Parathyroid adenoma (tissue), 2 donors: Measurements from ENCODE around the gene BMP7.
"Not testable (repeated sequence)": the region's sequence is repeated elsewhere in the genome, so short reads cannot be mapped to it uniquely, and the experiment has no call there.

Experiments used
- H2AFZ ChIP-seq: fragments of 300-600 bp; sonication (generic); one replicate; pipeline ENCODE4 v1.7.0; 2017; ENCODE audit warnings: antibody characterized with exemption, mild to moderate bottlenecking
- H3K27ac ChIP-seq: fragments of 300-600 bp; sonication (generic); one replicate; pipeline ENCODE4 v1.7.0; 2017
- H3K27me3 ChIP-seq: fragments of 300-600 bp; sonication (generic); one replicate; pipeline ENCODE4 v1.7.0; 2017; ENCODE audit warnings: low read length; ENCODE audit not compliant: control insufficient read depth, insufficient read depth
- H3K36me3 ChIP-seq: fragments of 300-600 bp; sonication (generic); one replicate; pipeline ENCODE4 v1.7.0; 2017; ENCODE audit warnings: low read length; ENCODE audit not compliant: control insufficient read depth, insufficient read depth
- H3K4me1 ChIP-seq: fragments of 300-600 bp; sonication (generic); one replicate; pipeline ENCODE4 v1.7.0; 2017; ENCODE audit warnings: control low read depth
- H3K4me2 ChIP-seq: fragments of 300-600 bp; sonication (generic); one replicate; pipeline ENCODE4 v1.7.0; 2017; ENCODE audit warnings: low read length
- H3K4me3 ChIP-seq: fragments of 300-600 bp; sonication (generic); one replicate; pipeline ENCODE4 v1.7.0; 2017; ENCODE audit warnings: low read depth, low read length
- H3K79me2 ChIP-seq: fragments of 300-600 bp; sonication (generic); one replicate; pipeline ENCODE4 v1.7.0; 2017; ENCODE audit warnings: control low read depth
- H3K9ac ChIP-seq: fragments of 300-600 bp; sonication (generic); one replicate; pipeline ENCODE4 v1.7.0; 2017; ENCODE audit warnings: mild to moderate bottlenecking
- H3K9me3 ChIP-seq: fragments of 300-600 bp; sonication (generic); one replicate; pipeline ENCODE4 v1.7.0; 2017; ENCODE audit warnings: low read length; ENCODE audit not compliant: control insufficient read depth
- TF ChIP-seq, protein P1 (sequence below): fragments of 300-600 bp; sonication (generic); IDR thresholded peaks from one replicate; pipeline ENCODE4 v1.7.0; 2017; ENCODE audit warnings: antibody characterized with exemption, mild to moderate bottlenecking
- donor health status: primary hyperparathyroidism.

BMP7 gene

GRCh38 chr20:57265336-57265996 is 975 bp downstream of the BMP7 start:
- peak overlapping the region; percentile 46 for H3K4me2 ChIP-seq
- no peaks in the 10 kb centered on the region for H3K4me1 ChIP-seq
- no peak overlapping the region for H2AFZ ChIP-seq
- H3K36me3 ChIP-seq, result no peaks in the 10 kb centered on the region
- TF ChIP-seq, protein P1, sequence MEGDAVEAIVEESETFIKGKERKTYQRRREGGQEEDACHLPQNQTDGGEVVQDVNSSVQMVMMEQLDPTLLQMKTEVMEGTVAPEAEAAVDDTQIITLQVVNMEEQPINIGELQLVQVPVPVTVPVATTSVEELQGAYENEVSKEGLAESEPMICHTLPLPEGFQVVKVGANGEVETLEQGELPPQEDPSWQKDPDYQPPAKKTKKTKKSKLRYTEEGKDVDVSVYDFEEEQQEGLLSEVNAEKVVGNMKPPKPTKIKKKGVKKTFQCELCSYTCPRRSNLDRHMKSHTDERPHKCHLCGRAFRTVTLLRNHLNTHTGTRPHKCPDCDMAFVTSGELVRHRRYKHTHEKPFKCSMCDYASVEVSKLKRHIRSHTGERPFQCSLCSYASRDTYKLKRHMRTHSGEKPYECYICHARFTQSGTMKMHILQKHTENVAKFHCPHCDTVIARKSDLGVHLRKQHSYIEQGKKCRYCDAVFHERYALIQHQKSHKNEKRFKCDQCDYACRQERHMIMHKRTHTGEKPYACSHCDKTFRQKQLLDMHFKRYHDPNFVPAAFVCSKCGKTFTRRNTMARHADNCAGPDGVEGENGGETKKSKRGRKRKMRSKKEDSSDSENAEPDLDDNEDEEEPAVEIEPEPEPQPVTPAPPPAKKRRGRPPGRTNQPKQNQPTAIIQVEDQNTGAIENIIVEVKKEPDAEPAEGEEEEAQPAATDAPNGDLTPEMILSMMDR, result no peak
- no peak overlapping the region for H3K9ac ChIP-seq
- no peak overlapping the region for H3K4me3 ChIP-seq
- no peak overlapping the region for H3K27ac ChIP-seq
- H3K27me3 ChIP-seq, result peaks cover 7% of the 10 kb centered on the region
- H3K79me2 ChIP-seq, result no peaks in the 10 kb centered on the region
- no peaks in the 10 kb centered on the region for H3K9me3 ChIP-seq

DNA sequence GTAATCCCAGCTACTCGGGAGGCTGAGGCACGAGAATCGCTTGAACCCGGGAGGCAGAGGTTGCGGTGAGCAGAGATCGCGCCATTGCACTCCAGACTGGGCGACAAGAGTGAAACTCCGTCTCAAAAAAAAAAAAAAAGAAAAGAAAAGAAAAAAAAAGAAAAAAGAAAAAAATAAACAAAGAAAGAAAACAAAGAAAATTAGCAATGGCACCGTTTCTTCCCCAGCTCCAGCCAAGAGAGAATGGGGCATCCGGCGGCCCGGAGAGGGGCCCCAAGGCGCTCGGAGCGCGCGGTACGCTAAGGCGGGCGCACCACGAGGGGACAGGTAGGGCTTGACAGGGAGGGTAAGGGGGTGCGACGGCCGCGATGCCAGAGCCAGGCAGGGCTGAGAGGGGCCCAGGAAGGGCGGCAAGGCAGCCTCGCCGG is 1.5 kb downstream of the BMP7 start:
- not testable (repeated sequence) for H3K9ac ChIP-seq, H3K9me3 ChIP-seq, H3K4me3 ChIP-seq, H3K27me3 ChIP-seq, H3K4me2 ChIP-seq, H3K36me3 ChIP-seq, H3K79me2 ChIP-seq, H3K4me1 ChIP-seq, H3K27ac ChIP-seq, H2AFZ ChIP-seq

GRCh38 chr20:57263801-57264792 is 2.3 kb downstream of the BMP7 start:
- TF ChIP-seq, protein P1, result no peak
- Histone ChIP-seq H3K4me2 (no peak overlapping the region), H3K9me3 (no peaks in the 10 kb centered on the region), H3K27ac (no peak overlapping the region), H3K9ac (no peak overlapping the region), H3K27me3 (peaks cover 7% of the 10 kb centered on the region), H3K4me1 (no peaks in the 10 kb centered on the region), H2AFZ (no peak overlapping the region), H3K79me2 (no peaks in the 10 kb centered on the region), H3K36me3 (no peaks in the 10 kb centered on the region), H3K4me3 (no peak overlapping the region)

- Histone ChIP-seq H3K27ac (no peak overlapping the region), H3K4me1 (no peaks in the 10 kb centered on the region), H3K4me3 (no peak overlapping the region)
These were observed 3.4 kb downstream of the BMP7 start for GRCh38 chr20:57262784-57263609.

More at GRCh38 chr20:57262784-57263609, 3.4 kb downstream of the BMP7 start:
- TF ChIP-seq, protein P1, result no peak
- Histone ChIP-seq H3K9ac (no peak overlapping the region), H3K27me3 (peaks cover 7% of the 10 kb centered on the region), H3K79me2 (no peaks in the 10 kb centered on the region), H3K4me2 (no peak overlapping the region), H3K36me3 (no peaks in the 10 kb centered on the region), H3K9me3 (no peaks in the 10 kb centered on the region), H2AFZ (no peak overlapping the region)
